ENCODE measurements around the gene CACNB3.

- TF ChIP-seq ZNF350 (CRISPR knock-in tag; IDR thresholded peaks at IDR 0.05; ENCODE audit: borderline replicate concordance, low read depth) (no peak), IRF2 (CRISPR knock-in tag; IDR thresholded peaks at IDR 0.05) (no peak), ZBTB42 (CRISPR knock-in tag; IDR thresholded peaks at IDR 0.05) (no peak), MLX (CRISPR knock-in tag; IDR thresholded peaks at IDR 0.05) (no peak), U2AF1 (optimal IDR thresholded peaks at IDR 0.05; ENCODE audit: low read depth, low read length) (no peak), EZH2 (conservative IDR thresholded peaks at IDR 0.05; ENCODE audit: low read depth, low read length) (no peak)
These were observed 36.2 kb downstream of the CACNB3 start for GRCh38 chr12:48854488-48854887.
